Stimulated activated CD8-positive, alpha-beta memory T cell treated with anti-CD3 and anti-CD28 coated beads, Interleukin-4, amount 100 ng/mL, for 24 hours (primary cell): ENCODE results near the gene BCL2.
"Not testable (repeated sequence)": the region's sequence is repeated elsewhere in the genome, so short reads cannot be mapped to it uniquely, and the experiment has no call there.

Experiments used
- DNase-seq: peaks from one replicate; pipeline ENCODE4 v3.0.0-alpha.2; 2020; ENCODE audit warnings: low read depth

The BCL2 gene

GRCh38 chr18:63198868-63199742 is 120.5 kb downstream of the BCL2 start:
- no peak for DNase-seq

- no peak for DNase-seq
Measured at GRCh38 chr18:63198098-63198760, 121.3 kb downstream of the BCL2 start.

- no peak for DNase-seq
Measured at GRCh38 chr18:63197246-63197869, 122.2 kb downstream of the BCL2 start.

- no peak for DNase-seq
Measured at GRCh38 chr18:63195326-63196159, 124.0 kb downstream of the BCL2 start.

- DNase-seq = no peak
Measured at GRCh38 chr18:63192885-63193349, 126.7 kb downstream of the BCL2 start.

GRCh38 chr18:63192126-63192884 is 127.3 kb downstream of the BCL2 start:
- no peak for DNase-seq

GRCh38 chr18:63191413-63191812 is 128.2 kb downstream of the BCL2 start:
- no peak for DNase-seq

GRCh38 chr18:63190838-63191237 is 128.7 kb downstream of the BCL2 start:
- DNase-seq = not testable (repeated sequence)

GRCh38 chr18:63189817-63190216 is 129.8 kb downstream of the BCL2 start:
- DNase-seq = no peak

- no peak for DNase-seq
Measured at GRCh38 chr18:63189041-63189440, 130.5 kb downstream of the BCL2 start.

GRCh38 chr18:63187791-63188460 is 131.6 kb downstream of the BCL2 start:
- DNase-seq = no peak

- no peak for DNase-seq
Measured at GRCh38 chr18:63187223-63187574, 132.4 kb downstream of the BCL2 start.

- DNase-seq = no peak
Measured at GRCh38 chr18:63186520-63187222, 132.9 kb downstream of the BCL2 start.

GRCh38 chr18:63185984-63186383 is 133.6 kb downstream of the BCL2 start:
- DNase-seq = no peak

GRCh38 chr18:63183952-63184770 is 135.4 kb downstream of the BCL2 start:
- no peak for DNase-seq

GRCh38 chr18:63183378-63183777 is 136.2 kb downstream of the BCL2 start:
- no peak for DNase-seq

- DNase-seq = no peak
Measured at GRCh38 chr18:63182861-63183260, 136.7 kb downstream of the BCL2 start.

GRCh38 chr18:63182310-63182772 is 137.2 kb downstream of the BCL2 start:
- DNase-seq = no peak

GRCh38 chr18:63181706-63182309 is 137.8 kb downstream of the BCL2 start:
- no peak for DNase-seq
